Adipose tissue (tissue), 3 donors: ENCODE data around the gene GNL3. TPM values are rescaled to one million over a fixed set of nuclear protein-coding genes. Genes with fewer than 3 reads are reported as not detected.

Experiments
- H3K27ac ChIP-seq: one replicate; pipeline ENCODE4 v1.5.1; 2013; ENCODE audit warnings: low read depth, low read length
- WGBS, 3 donors: extraction: QIAGEN DNeasy Blood & Tissue Kit; methylation state at CpG; one replicate each; pipeline ENCODE4 v1.1.7; 2013; 5-methylcytosine and 5-hydroxymethylcytosine counted together
- polyA plus RNA-seq, 3 donors: library from polyadenylated mRNA; stranded (reverse); fragments of 200-250 nt; gene quantifications; one replicate each; pipeline ENCODE4 v1.2.3, GENCODE V29; 2013
- donor health status: healthy with polysubstance abuse.
- donor health status: Bipolar disorder and iron deficiency.
- donor health status: healthy.

Gene GNL3
- polyA plus RNA-seq, 3 donors = 46.8 to 87.4 (median 67.3) TPM

- WGBS, 3 donors = 66 to 70% (median 70%) methylated on average over 6 of the region's 6 CpGs
- H3K27ac ChIP-seq = no peak overlapping the region
These were observed 2.2 kb upstream of the GNL3 start for GRCh38 chr3:52683611-52684010.

GRCh38 chr3:52684184-52684583, 1.6 kb upstream of the GNL3 start:
- 19 to 55% (median 53%) methylated on average over 5 of the region's 5 CpGs for WGBS, 3 donors
- no peak overlapping the region for H3K27ac ChIP-seq

- H3K27ac ChIP-seq = peak overlapping the region; percentile 88
- WGBS, 3 donors = 0% methylated on average over 24 to 41 of the region's 41 CpGs
These were observed 535 bp upstream of the GNL3 start for GRCh38 chr3:52685285-52685708.

- H3K27ac ChIP-seq = no peak overlapping the region
- 38 to 81% (median 70%) methylated on average over 6 of the region's 6 CpGs for WGBS, 3 donors
These were observed 2.4 kb downstream of the GNL3 start for GRCh38 chr3:52688266-52688665.

GRCh38 chr3:52689151-52689550, 3.3 kb downstream of the GNL3 start:
- 66 to 89% (median 83%) methylated on average over 3 of the region's 3 CpGs for WGBS, 3 donors

GRCh38 chr3:52690560-52690959, 4.7 kb downstream of the GNL3 start:
- no peak overlapping the region for H3K27ac ChIP-seq
- WGBS, 3 donors = 86 to 100% (median 93%) methylated on average over 2 of the region's 2 CpGs

More at GRCh38 chr3:52689151-52689550, 3.3 kb downstream of the GNL3 start:
- H3K27ac ChIP-seq = no peak overlapping the region

- no peak overlapping the region for H3K27ac ChIP-seq
These were observed 7.2 kb downstream of the GNL3 start for GRCh38 chr3:52693071-52693470.

GRCh38 chr3:52694528-52695189, 8.8 kb downstream of the GNL3 start:
- no peak overlapping the region for H3K27ac ChIP-seq
- 57 to 74% (median 70%) methylated on average over 7 of the region's 7 CpGs for WGBS, 3 donors

GRCh38 chr3:52695798-52696671, 10.2 kb downstream of the GNL3 start:
- no peak overlapping the region for H3K27ac ChIP-seq
- 66 to 83% (median 83%) methylated on average over 4 of the region's 4 CpGs for WGBS, 3 donors

GRCh38 chr3:52696830-52697631, 11.2 kb downstream of the GNL3 start:
- no peak overlapping the region for H3K27ac ChIP-seq
- WGBS, 3 donors = 76 to 87% (median 83%) methylated on average over 2 of the region's 2 CpGs

- no peak overlapping the region for H3K27ac ChIP-seq
- WGBS, 3 donors = 94 to 99% (median 95%) methylated on average over 4 of the region's 4 CpGs
These were observed 11.8 kb downstream of the GNL3 start for GRCh38 chr3:52697632-52697965.

- no peak overlapping the region for H3K27ac ChIP-seq
- WGBS, 3 donors = 80 to 90% (median 88%) methylated on average over 7 of the region's 7 CpGs
These were observed 17.5 kb downstream of the GNL3 start for GRCh38 chr3:52703341-52703740.

- peak overlapping the region; percentile 31 for H3K27ac ChIP-seq
- WGBS, 3 donors = 3 to 8% (median 4%) methylated on average over 22 of the region's 22 CpGs
These were observed 19.0 kb downstream of the GNL3 start for GRCh38 chr3:52704611-52705437.

GRCh38 chr3:52705438-52705687, 19.5 kb downstream of the GNL3 start:
- WGBS, 3 donors = 0 to 1% (median 0%) methylated on average over 25 of the region's 25 CpGs
- peak overlapping the region; percentile 31 for H3K27ac ChIP-seq

GRCh38 chr3:52705688-52706686, 20.2 kb downstream of the GNL3 start, which contains the start of the genes GLT8D1 and SPCS1:
Gene GLT8D1, minus strand, starts transcription at chr3:52705791. Its CDS starts 5,331 bp downstream, at chr3:52700460.
Gene SPCS1, plus strand, starts transcription at chr3:52706106. Its CDS starts 141 bp downstream, at chr3:52706247.
- WGBS, 3 donors = 0% methylated on average over 90 to 94 of the region's 94 CpGs
- H3K27ac ChIP-seq = peak within 1 kb of the TSS; percentile 31

GRCh38 chr3:52707585-52707984, 21.8 kb downstream of the GNL3 start:
- 44 to 74% (median 56%) methylated on average over 4 of the region's 4 CpGs for WGBS, 3 donors
- H3K27ac ChIP-seq = no peak overlapping the region

- WGBS, 3 donors = 84 to 88% (median 86%) methylated on average over 2 of the region's 2 CpGs
- no peak overlapping the region for H3K27ac ChIP-seq
These were observed 24.7 kb downstream of the GNL3 start for GRCh38 chr3:52710512-52710911.
